C4-2B (cell line): ENCODE measurements around the gene SHB.

Source experiments
- H3K27ac ChIP-seq: fragments of 450-650 bp; 2 replicates; pipeline ENCODE4 v1.5.1; 2017
- ZFX ChIP-seq: fragments of 450-650 bp; IDR thresholded peaks from 2 replicates; pipeline ENCODE4 v1.6.1; 2017
- TF ChIP-seq, protein P1 (sequence below): fragments of 450-650 bp; conservative IDR thresholded peaks from 2 replicates; pipeline ENCODE4 v1.5.1; 2017; ENCODE audit warnings: mild to moderate bottlenecking

Gene SHB

DNA sequence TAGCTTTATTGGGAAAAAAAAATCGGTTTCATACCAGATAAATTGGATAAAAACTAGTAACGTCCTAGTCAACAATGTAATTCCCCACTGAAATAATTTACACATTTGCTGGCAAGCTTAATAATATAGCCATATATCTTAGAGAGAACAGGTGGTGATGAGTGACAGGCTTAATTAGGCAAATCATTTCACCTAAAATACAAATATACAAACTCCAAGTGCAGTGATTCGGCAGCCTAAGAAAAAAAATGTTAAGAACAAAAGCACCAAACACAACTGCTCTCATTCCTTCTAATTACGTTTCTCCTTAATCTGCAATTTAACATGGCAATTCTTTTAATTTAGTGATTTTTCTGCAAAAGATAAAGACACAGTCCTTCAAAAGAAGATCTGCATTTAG is 109.1 kb downstream of the SHB start:
- TF ChIP-seq ZFX, result no peak
- no peak overlapping the region for H3K27ac ChIP-seq

DNA sequence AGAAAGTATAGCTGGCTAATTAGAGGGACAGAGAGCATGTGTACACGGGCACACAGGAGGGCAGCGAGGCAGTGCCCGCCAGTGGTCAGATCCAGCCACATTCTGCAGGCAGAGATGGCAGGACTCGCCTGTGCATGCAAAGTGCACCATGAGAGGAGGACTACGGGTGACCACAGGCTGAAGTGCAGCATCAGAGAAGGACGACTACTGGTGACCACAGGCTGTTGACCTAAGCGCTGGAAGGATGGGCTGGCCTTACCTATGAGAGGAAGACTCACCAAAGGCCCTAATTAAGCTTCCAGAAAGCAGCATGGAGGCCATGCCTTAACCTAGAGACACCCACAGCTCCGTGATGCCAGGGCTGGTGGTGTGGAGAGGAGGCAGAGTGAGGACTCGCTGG is 110.9 kb downstream of the SHB start:
- TF ChIP-seq, protein P1, sequence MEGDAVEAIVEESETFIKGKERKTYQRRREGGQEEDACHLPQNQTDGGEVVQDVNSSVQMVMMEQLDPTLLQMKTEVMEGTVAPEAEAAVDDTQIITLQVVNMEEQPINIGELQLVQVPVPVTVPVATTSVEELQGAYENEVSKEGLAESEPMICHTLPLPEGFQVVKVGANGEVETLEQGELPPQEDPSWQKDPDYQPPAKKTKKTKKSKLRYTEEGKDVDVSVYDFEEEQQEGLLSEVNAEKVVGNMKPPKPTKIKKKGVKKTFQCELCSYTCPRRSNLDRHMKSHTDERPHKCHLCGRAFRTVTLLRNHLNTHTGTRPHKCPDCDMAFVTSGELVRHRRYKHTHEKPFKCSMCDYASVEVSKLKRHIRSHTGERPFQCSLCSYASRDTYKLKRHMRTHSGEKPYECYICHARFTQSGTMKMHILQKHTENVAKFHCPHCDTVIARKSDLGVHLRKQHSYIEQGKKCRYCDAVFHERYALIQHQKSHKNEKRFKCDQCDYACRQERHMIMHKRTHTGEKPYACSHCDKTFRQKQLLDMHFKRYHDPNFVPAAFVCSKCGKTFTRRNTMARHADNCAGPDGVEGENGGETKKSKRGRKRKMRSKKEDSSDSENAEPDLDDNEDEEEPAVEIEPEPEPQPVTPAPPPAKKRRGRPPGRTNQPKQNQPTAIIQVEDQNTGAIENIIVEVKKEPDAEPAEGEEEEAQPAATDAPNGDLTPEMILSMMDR, result no peak
- TF ChIP-seq ZFX, result no peak
- no peak overlapping the region for H3K27ac ChIP-seq

DNA sequence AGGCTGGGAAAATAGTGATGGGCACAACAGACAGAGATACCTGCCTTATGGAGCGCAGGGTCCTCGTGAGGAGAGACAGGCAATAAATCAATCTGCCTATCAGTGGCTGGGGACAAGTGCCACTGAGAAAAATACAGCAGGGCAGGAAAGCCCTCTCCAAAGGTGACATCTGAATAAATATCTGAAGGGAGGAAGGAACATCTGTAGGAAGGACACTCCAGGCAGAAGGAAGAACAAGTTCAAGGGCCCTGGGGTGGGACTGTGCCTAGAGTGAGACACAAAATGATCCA is 111.4 kb downstream of the SHB start:
- H3K27ac ChIP-seq, result no peak overlapping the region

DNA sequence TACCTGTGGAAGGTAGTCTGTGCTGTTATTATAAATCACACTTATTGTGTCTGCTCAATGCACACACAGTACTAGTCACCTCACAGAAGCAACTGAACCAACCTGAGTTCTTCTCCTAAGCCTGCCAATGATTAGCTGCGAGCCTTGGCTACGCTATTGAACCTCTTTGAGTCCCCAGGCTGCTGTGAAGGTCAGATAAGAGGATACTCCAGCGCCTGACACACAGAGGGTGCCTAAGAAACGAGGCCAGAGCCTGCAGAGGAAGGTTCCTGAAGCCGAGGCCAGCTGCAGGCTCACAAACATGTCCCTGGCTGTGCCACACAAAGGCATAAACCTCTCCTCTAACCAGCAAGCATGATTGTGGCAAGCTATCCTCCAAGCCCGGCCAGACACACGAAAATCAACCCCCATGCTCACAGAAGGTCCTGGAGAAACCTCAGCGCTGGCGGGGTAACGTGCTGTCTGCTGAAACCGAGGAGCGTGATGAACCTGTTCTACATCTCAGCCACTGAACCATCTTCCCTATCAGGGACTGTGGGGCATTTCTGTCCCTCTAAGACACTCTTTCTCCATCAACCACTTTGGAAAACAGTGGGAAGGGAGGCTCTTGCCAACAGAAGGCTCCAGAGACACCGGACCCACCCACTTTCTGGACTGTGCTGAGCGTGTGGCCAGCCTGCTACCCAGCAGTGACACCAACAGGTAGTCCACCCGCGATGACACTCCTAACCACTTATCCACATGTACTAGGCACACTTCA is 111.9 kb downstream of the SHB start:
- H3K27ac ChIP-seq, result no peak overlapping the region
- TF ChIP-seq ZFX, result no peak
- TF ChIP-seq, protein P1, result no peak

More for the DNA sequence above, 111.4 kb downstream of the SHB start:
- TF ChIP-seq ZFX, result no peak
- TF ChIP-seq, protein P1, result no peak

DNA sequence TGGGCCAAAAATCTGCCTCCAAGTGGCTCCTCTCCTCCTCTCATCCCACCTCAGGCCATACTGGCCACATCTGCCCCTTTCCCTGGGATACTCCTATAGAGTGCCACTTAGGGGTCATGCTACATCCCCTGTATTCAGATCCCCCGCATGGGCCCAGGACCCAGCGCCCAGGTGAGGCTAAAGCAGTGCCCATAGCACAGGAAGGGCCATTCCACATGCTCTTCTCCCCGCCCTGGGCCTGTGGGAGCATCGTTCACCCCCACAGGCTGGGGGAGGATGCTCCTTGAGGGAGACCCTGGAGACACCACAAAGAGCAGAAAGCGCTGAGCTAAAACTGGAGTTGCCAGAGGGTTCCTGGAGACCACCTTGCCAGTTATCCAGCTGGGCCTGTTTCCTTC is 112.6 kb downstream of the SHB start:
- H3K27ac ChIP-seq, result no peak overlapping the region
- TF ChIP-seq, protein P1, result no peak
- no peak for TF ChIP-seq ZFX

DNA sequence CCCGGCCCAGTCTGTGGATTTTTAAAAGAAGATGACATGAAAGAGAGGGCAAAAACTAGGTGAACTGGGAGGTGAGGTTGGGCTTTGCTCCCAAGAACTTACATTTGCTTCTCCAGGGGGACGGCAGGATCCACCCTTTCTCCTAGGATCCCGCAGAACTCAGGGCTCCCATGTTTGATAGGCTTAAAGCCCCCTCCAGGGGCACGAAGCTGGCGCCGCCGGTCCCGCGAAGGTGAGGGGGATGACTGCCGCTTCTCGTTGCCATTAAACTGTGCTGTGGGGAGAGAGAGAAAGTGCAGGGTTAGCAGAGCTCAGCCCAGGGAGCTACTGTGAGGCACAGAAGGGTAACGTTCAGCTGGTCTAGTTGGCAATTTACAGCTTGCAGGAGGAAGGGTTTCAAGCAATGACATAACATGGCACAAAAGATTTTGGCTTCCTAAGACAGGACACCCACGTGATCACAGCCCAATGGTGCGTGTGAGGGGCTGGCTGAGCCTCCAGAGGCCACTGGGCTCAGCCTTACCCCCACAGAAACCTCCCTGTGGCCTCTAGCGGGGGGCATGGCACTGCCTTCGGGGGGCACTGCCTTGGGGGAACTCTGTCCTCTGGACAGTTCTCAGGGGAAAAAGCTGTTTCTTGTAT is 113.1 kb downstream of the SHB start:
- no peak overlapping the region for H3K27ac ChIP-seq
- TF ChIP-seq, protein P1, result no peak
- TF ChIP-seq ZFX, result no peak

DNA sequence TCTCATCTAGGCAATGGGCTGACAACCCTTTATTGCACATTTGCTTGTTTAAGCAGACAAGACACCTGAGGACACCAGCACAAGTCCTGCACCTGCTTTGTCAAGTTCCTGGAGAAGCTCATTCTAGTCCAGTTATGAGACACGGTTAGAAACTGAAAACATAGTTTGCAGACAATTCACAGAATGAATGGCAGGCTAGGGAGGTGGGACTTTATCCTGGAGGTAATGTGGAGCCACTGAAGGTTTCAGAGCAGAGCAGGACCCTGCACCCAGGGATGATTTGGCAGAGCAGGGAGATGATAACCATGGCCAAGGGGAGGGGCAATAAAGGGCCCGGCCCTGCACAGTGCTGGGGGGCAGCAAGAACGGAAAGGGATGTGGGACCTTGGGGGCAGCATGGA is 114.4 kb downstream of the SHB start:
- TF ChIP-seq ZFX, result no peak
- TF ChIP-seq, protein P1, result no peak
- H3K27ac ChIP-seq, result no peak overlapping the region
